HUES6 (cell line): ENCODE measurements around the gene HADHB.

Experiments
- H3K27ac ChIP-seq: 2 replicates; pipeline ENCODE4 v1.7.0; 2013; ENCODE audit warnings: low read depth, mild to moderate bottlenecking, low read length, inconsistent platforms
- H3K27me3 ChIP-seq: 2 replicates; pipeline ENCODE4 v1.6.1; 2013; ENCODE audit warnings: low read length; ENCODE audit not compliant: control insufficient read depth, insufficient read depth
- H3K36me3 ChIP-seq: 2 replicates; pipeline ENCODE4 v1.6.1; 2013; ENCODE audit warnings: low read length; ENCODE audit not compliant: control insufficient read depth, insufficient read depth
- H3K4me1 ChIP-seq: 2 replicates; pipeline ENCODE4 v1.6.1; 2013; ENCODE audit warnings: low read length; ENCODE audit not compliant: control insufficient read depth, insufficient read depth
- H3K4me3 ChIP-seq: 2 replicates; pipeline ENCODE4 v1.5.1; 2013; ENCODE audit warnings: low read depth, low read length
- H3K9ac ChIP-seq: one replicate; pipeline ENCODE4 v1.6.1; 2013; ENCODE audit warnings: mild to moderate bottlenecking, low read length
- H3K9me3 ChIP-seq: 2 replicates; pipeline ENCODE4 v1.6.1; 2013; ENCODE audit warnings: low read depth, low read length; ENCODE audit not compliant: control insufficient read depth, insufficient read depth

Gene HADHB

GRCh38 chr2:26274058-26274613 is 29.4 kb downstream of the HADHB start:
- Histone ChIP-seq H3K4me3 (no peak overlapping the region), H3K4me1 (no peaks in the 10 kb centered on the region), H3K27ac (no peak overlapping the region)

GRCh38 chr2:26276484-26277227 is 31.9 kb downstream of the HADHB start:
- Histone ChIP-seq H3K4me3 (no peak overlapping the region), H3K9ac (no peak overlapping the region), H3K4me1 (no peaks in the 10 kb centered on the region), H3K9me3 (no peaks in the 10 kb centered on the region), H3K36me3 (peaks cover 61% of the 10 kb centered on the region), H3K27me3 (no peaks in the 10 kb centered on the region), H3K27ac (no peak overlapping the region)

More at GRCh38 chr2:26274058-26274613, 29.4 kb downstream of the HADHB start:
- Histone ChIP-seq H3K27me3 (no peaks in the 10 kb centered on the region), H3K9ac (no peak overlapping the region), H3K9me3 (no peaks in the 10 kb centered on the region), H3K36me3 (peaks cover 40% of the 10 kb centered on the region)

- no peaks in the 10 kb centered on the region for H3K27me3 ChIP-seq
- no peak overlapping the region for H3K4me3 ChIP-seq
- no peaks in the 10 kb centered on the region for H3K9me3 ChIP-seq
- H3K27ac ChIP-seq: no peak overlapping the region
- peaks cover 68% of the 10 kb centered on the region for H3K36me3 ChIP-seq
- no peak overlapping the region for H3K9ac ChIP-seq
- H3K4me1 ChIP-seq: no peaks in the 10 kb centered on the region
These were observed 35.1 kb downstream of the HADHB start for GRCh38 chr2:26279886-26280285.

- no peaks in the 10 kb centered on the region for H3K27me3 ChIP-seq
- no peaks in the 10 kb centered on the region for H3K9me3 ChIP-seq
- H3K36me3 ChIP-seq: peaks cover 72% of the 10 kb centered on the region
- no peaks in the 10 kb centered on the region for H3K4me1 ChIP-seq
- H3K27ac ChIP-seq: no peak overlapping the region
- no peak overlapping the region for H3K9ac ChIP-seq
- H3K4me3 ChIP-seq: no peak overlapping the region
These were observed 36.5 kb downstream of the HADHB start for GRCh38 chr2:26281226-26281625.

GRCh38 chr2:26283606-26284005 is 38.9 kb downstream of the HADHB start:
- Histone ChIP-seq H3K27me3 (no peaks in the 10 kb centered on the region), H3K4me3 (no peak overlapping the region), H3K27ac (no peak overlapping the region), H3K4me1 (no peaks in the 10 kb centered on the region), H3K9ac (no peak overlapping the region), H3K36me3 (peaks cover 65% of the 10 kb centered on the region), H3K9me3 (no peaks in the 10 kb centered on the region)

GRCh38 chr2:26284132-26284531 is 39.4 kb downstream of the HADHB start:
- H3K9ac ChIP-seq: no peak overlapping the region
- no peaks in the 10 kb centered on the region for H3K27me3 ChIP-seq
- H3K27ac ChIP-seq: no peak overlapping the region
- peaks cover 59% of the 10 kb centered on the region for H3K36me3 ChIP-seq
- no peaks in the 10 kb centered on the region for H3K4me1 ChIP-seq
- no peak overlapping the region for H3K4me3 ChIP-seq
- H3K9me3 ChIP-seq: no peaks in the 10 kb centered on the region

GRCh38 chr2:26285931-26286330 is 41.2 kb downstream of the HADHB start:
- Histone ChIP-seq H3K9me3 (no peaks in the 10 kb centered on the region), H3K9ac (no peak overlapping the region), H3K27ac (no peak overlapping the region), H3K4me1 (no peaks in the 10 kb centered on the region), H3K4me3 (no peak overlapping the region), H3K27me3 (no peaks in the 10 kb centered on the region), H3K36me3 (peaks cover 46% of the 10 kb centered on the region)

GRCh38 chr2:26290001-26290400 is 45.3 kb downstream of the HADHB start:
- Histone ChIP-seq H3K36me3 (peaks cover 18% of the 10 kb centered on the region), H3K27me3 (no peaks in the 10 kb centered on the region)

GRCh38 chr2:26292646-26293045 is 47.9 kb downstream of the HADHB start:
- Histone ChIP-seq H3K9me3 (no peaks in the 10 kb centered on the region), H3K9ac (no peak overlapping the region), H3K27me3 (0 out of 2 replicates have a peak, but pooled peaks cover 2% of the 10 kb centered on the region), H3K4me3 (no peak overlapping the region), H3K27ac (no peak overlapping the region), H3K4me1 (peaks cover 6% of the 10 kb centered on the region; the same call in 1 of the 2 replicates), H3K36me3 (peaks cover 4% of the 10 kb centered on the region)

More at GRCh38 chr2:26290001-26290400, 45.3 kb downstream of the HADHB start:
- no peak overlapping the region for H3K4me3 ChIP-seq
- peaks cover 6% of the 10 kb centered on the region; the same call in 1 of the 2 replicates for H3K4me1 ChIP-seq
- H3K27ac ChIP-seq: no peak overlapping the region
- H3K9ac ChIP-seq: no peak overlapping the region
- H3K9me3 ChIP-seq: no peaks in the 10 kb centered on the region

- no peaks in the 10 kb centered on the region for H3K9me3 ChIP-seq
- H3K4me1 ChIP-seq: peaks cover 15% of the 10 kb centered on the region
- peaks cover 17% of the 10 kb centered on the region; the same call in 1 of the 2 replicates for H3K27me3 ChIP-seq
- H3K4me3 ChIP-seq: no peak overlapping the region
- H3K27ac ChIP-seq: no peak overlapping the region
- H3K9ac ChIP-seq: no peak overlapping the region
- no peaks in the 10 kb centered on the region for H3K36me3 ChIP-seq
These were observed 50.8 kb downstream of the HADHB start for GRCh38 chr2:26295511-26295910.

- no peak overlapping the region for H3K9ac ChIP-seq
- H3K36me3 ChIP-seq: no peaks in the 10 kb centered on the region
- peaks cover 17% of the 10 kb centered on the region; the same call in 1 of the 2 replicates for H3K27me3 ChIP-seq
- no peaks in the 10 kb centered on the region for H3K9me3 ChIP-seq
- H3K27ac ChIP-seq: no peak overlapping the region
- no peak overlapping the region for H3K4me3 ChIP-seq
- peaks cover 16% of the 10 kb centered on the region for H3K4me1 ChIP-seq
These were observed 52.3 kb downstream of the HADHB start for GRCh38 chr2:26297061-26297460.
